ENCODE data around the gene THAP6.
"Not testable (repeated sequence)": the region's sequence is repeated elsewhere in the genome, so short reads cannot be mapped to it uniquely, and the experiment has no call there.

THAP6 gene

GRCh38 chr4:75542824-75543223 lies 28.6 kb downstream of the THAP6 start:
- Histone ChIP-seq H3K9me3 (no peaks in the 10 kb centered on the region), H3K36me3 (peaks cover 0 to 45% (median 13%) of the 10 kb centered on the region in 3 donors), H3K4me1 (no peaks in the 10 kb centered on the region), H3K4me3 (no peak overlapping the region), H3K27me3 (no peaks in the 10 kb centered on the region), H3K27ac (no peak overlapping the region)
- TF ChIP-seq CTCF (IDR thresholded peaks at IDR 0.05) = no peak
- intact Hi-C loops (cut with DNase I; ENCODE audit: low total_unique reads) = no loop called here
- DNase-seq = no peak

GRCh38 chr4:75544220-75544619 lies 29.9 kb downstream of the THAP6 start:
- H3K27me3 ChIP-seq; H3K4me1 ChIP-seq; H3K4me3 ChIP-seq; H3K27ac ChIP-seq; H3K9me3 ChIP-seq; DNase-seq; intact Hi-C loops (cut with DNase I; ENCODE audit: low total_unique reads): not testable (repeated sequence)
- H3K36me3 ChIP-seq = peaks cover 0 to 44% (median 13%) of the 10 kb centered on the region in 3 donors

GRCh38 chr4:75544870-75545269 lies 30.6 kb downstream of the THAP6 start:
- no peak for TF ChIP-seq CTCF (IDR thresholded peaks at IDR 0.05)
- H3K36me3 ChIP-seq = peaks cover 0 to 38% (median 13%) of the 10 kb centered on the region in 3 donors
- intact Hi-C loops (cut with DNase I; ENCODE audit: low total_unique reads) = no loop called here
- DNase-seq = no peak
- no peaks in the 10 kb centered on the region for H3K9me3 ChIP-seq
- no peaks in the 10 kb centered on the region for H3K4me1 ChIP-seq
- no peak overlapping the region for H3K4me3 ChIP-seq
- H3K27ac ChIP-seq = no peak overlapping the region
- no peaks in the 10 kb centered on the region for H3K27me3 ChIP-seq

- no peaks in the 10 kb centered on the region for H3K27me3 ChIP-seq
- intact Hi-C loops (cut with DNase I; ENCODE audit: low total_unique reads) = no loop called here
- TF ChIP-seq CTCF (IDR thresholded peaks at IDR 0.05) = no peak
- H3K9me3 ChIP-seq = no peaks in the 10 kb centered on the region
- H3K4me3 ChIP-seq = no peak overlapping the region
- no peak overlapping the region for H3K27ac ChIP-seq
- H3K4me1 ChIP-seq = no peaks in the 10 kb centered on the region
- peaks cover 0 to 32% (median 13%) of the 10 kb centered on the region in 3 donors for H3K36me3 ChIP-seq
- DNase-seq = no peak
These were observed 31.3 kb downstream of the THAP6 start for GRCh38 chr4:75545526-75545925.

- H3K4me1 ChIP-seq = no peaks in the 10 kb centered on the region
- no peaks in the 10 kb centered on the region for H3K9me3 ChIP-seq
- no peak overlapping the region for H3K4me3 ChIP-seq
- H3K27me3 ChIP-seq = no peaks in the 10 kb centered on the region
- no peak overlapping the region for H3K27ac ChIP-seq
- TF ChIP-seq CTCF (IDR thresholded peaks at IDR 0.05) = no peak
- DNase-seq = peak; percentile 58 to 70
- peaks cover 0 to 25% (median 13%) of the 10 kb centered on the region in 3 donors for H3K36me3 ChIP-seq
- intact Hi-C loops (cut with DNase I; ENCODE audit: low total_unique reads) = no loop called here
These were observed 33.5 kb downstream of the THAP6 start for GRCh38 chr4:75547647-75548387.

- Histone ChIP-seq H3K4me1 (no peaks in the 10 kb centered on the region), H3K27ac (no peak overlapping the region), H3K36me3 (peaks cover 0 to 19% (median 13%) of the 10 kb centered on the region in 3 donors), H3K4me3 (no peak overlapping the region), H3K9me3 (no peaks in the 10 kb centered on the region), H3K27me3 (no peaks in the 10 kb centered on the region)
- TF ChIP-seq CTCF (IDR thresholded peaks at IDR 0.05) = no peak
- DNase-seq = no peak
- intact Hi-C loops (cut with DNase I; ENCODE audit: low total_unique reads) = no loop called here
These were observed 34.7 kb downstream of the THAP6 start for GRCh38 chr4:75549019-75549418.
